Measurements from ENCODE around the gene CYTH3.

DNA sequence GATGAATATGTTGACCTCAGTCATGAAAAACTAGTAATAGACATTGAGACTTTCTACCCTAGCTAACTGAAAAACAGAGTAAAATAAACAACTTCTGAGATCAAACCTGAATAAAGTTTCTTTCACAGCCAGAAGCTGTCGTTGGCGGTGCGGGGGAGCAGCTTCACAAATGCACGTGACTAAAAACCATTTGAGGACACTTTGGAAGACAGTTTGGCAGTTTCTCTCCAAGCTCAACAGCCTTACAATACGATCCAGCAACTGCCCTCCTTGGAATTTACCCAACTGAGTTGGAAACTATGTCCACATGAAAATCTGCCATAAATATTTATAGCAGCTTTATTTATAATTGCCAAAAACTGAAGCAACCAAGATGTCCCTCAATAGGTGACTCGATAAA, 63.1 kb downstream of the CYTH3 start:
- TF ChIP-seq, protein P1, sequence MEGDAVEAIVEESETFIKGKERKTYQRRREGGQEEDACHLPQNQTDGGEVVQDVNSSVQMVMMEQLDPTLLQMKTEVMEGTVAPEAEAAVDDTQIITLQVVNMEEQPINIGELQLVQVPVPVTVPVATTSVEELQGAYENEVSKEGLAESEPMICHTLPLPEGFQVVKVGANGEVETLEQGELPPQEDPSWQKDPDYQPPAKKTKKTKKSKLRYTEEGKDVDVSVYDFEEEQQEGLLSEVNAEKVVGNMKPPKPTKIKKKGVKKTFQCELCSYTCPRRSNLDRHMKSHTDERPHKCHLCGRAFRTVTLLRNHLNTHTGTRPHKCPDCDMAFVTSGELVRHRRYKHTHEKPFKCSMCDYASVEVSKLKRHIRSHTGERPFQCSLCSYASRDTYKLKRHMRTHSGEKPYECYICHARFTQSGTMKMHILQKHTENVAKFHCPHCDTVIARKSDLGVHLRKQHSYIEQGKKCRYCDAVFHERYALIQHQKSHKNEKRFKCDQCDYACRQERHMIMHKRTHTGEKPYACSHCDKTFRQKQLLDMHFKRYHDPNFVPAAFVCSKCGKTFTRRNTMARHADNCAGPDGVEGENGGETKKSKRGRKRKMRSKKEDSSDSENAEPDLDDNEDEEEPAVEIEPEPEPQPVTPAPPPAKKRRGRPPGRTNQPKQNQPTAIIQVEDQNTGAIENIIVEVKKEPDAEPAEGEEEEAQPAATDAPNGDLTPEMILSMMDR (optimal IDR thresholded peaks at IDR 0.05 in 1 of 3, IDR thresholded peaks at IDR 0.05 in 1 of 3, conservative IDR thresholded peaks at IDR 0.05 in 1 of 3; ENCODE audit: extremely low read depth in 1 of 3, insufficient read depth in 2 of 3, low read length in 3 of 3), result no peak
- TF ChIP-seq EZH2 (IDR thresholded peaks at IDR 0.05; ENCODE audit: low read length), result no peak
